CD4-positive, alpha-beta T cell treated with Interleukin-2 at 100 ng/mL for 4 hours (primary cell): ENCODE results near the gene SCPEP1.
"Not testable (repeated sequence)": the region's sequence is repeated elsewhere in the genome, so short reads cannot be mapped to it uniquely, and the experiment has no call there.

Experiments
- DNase-seq: peaks from one replicate; pipeline ENCODE4 v3.0.0-alpha.2; 2020; ENCODE audit warnings: low spot score

Gene SCPEP1, protein sequence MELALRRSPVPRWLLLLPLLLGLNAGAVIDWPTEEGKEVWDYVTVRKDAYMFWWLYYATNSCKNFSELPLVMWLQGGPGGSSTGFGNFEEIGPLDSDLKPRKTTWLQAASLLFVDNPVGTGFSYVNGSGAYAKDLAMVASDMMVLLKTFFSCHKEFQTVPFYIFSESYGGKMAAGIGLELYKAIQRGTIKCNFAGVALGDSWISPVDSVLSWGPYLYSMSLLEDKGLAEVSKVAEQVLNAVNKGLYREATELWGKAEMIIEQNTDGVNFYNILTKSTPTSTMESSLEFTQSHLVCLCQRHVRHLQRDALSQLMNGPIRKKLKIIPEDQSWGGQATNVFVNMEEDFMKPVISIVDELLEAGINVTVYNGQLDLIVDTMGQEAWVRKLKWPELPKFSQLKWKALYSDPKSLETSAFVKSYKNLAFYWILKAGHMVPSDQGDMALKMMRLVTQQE

DNA sequence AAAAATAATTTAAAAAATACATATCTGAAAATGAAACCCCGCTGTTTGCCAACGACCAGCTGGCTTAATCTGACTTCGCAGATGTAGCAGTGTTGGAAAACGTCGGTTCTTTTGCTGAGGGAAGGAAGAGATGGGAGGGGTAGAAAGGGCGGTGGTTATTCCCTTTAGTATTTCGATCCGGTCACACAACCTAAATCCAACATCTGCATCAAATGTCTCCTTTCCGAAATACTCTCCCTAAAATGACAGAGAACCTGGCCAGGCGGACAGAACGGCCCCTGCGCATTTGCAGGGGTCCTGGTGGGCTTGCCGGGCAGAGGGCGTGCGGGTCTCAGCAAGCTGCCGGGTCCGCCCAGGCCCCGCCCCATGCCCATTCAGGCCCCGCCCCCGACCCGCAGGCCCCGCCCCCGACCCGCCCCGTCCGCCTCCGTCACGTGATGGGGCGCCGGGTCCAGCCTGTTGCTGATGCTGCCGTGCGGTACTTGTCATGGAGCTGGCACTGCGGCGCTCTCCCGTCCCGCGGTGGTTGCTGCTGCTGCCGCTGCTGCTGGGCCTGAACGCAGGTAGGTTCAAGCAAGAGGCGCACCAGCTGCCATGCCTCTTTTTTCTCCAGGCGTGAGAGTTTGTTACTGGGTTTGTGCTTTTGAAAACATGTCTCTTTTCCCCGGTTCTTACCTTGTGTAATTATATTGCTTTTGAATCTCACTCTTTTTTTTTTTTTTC is at the start of gene SCPEP1:
Gene SCPEP1, plus strand, starts transcription at position 459 of the 723 bp plus-strand sequence. Its CDS starts 29 bp downstream, at position 488.
- peak; percentile 82 for DNase-seq

DNA sequence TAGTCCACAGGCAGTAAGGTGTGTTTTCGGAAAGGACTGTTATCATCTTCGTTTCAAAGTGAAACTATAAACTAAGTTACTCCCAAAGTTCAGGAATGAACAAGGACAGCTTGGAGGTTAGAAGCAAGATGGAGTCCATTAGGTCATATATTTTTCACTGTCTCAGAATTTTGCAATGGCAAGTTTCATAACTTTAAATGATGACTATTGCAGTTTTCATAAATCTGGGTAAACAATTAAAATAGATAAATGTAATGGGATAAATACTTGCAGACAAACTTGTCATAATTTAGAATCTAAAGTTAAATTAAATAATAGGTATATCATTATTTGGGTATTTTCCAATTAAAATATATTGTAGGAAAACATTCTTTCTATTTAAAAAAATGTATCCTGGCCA is 49.3 kb upstream of the SCPEP1 start:
- no peak for DNase-seq

DNA sequence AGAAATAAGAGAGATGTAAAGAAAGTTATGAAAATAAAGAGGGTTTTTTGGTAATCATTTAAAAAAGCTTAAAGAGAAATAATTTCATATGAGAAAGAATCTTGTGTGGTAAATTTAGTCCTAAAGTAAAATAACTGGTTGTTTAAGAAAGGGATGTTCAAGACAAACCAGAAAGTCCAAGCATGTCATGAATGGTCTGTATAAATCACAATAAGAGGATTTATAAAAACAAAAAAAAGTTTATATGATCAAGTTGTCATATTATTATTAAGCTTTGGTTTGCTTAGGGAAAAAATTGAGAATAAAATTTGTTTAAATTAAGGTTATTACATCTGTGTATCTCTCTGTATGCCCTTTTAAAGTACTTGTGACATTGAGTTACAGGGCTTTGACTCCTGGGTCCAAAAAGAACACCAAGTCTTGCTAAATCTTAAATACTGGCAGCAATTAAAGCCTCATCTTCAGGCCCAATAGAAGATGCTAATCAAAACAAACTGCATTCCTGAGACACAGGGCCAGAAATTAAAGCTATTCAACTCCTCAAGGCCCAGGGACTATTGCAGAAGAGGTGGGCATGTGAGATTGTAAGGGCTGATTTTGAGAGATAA is 48.5 kb upstream of the SCPEP1 start:
- DNase-seq: no peak

DNA sequence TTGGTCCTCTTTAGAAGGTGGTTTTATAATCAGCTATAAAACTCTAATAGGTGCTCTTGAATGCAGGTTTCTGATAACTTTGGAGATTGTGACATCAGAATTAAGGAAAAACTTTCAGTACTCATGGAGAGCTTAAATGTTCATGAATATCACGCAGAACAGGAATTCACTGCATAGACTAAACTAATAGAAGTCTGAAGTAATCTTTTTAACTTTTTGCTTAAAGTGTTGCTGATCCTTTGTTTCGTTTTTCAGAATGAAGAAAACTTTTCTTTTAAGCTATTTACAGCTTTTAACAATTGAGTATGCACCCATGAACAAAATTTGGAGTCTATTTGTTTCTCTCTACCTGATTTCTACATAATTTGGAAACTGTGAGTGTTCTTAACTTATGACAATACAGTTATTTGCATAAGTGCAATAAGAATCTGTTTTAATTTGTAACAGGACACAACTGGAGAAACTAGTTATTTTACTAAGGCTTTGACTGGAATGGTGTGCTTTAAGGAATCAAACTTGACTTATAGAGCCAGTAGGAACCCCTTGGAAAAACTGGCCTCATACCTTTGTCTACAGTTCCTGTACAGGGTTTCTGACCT is 47.1 kb upstream of the SCPEP1 start:
- DNase-seq: no peak

DNA sequence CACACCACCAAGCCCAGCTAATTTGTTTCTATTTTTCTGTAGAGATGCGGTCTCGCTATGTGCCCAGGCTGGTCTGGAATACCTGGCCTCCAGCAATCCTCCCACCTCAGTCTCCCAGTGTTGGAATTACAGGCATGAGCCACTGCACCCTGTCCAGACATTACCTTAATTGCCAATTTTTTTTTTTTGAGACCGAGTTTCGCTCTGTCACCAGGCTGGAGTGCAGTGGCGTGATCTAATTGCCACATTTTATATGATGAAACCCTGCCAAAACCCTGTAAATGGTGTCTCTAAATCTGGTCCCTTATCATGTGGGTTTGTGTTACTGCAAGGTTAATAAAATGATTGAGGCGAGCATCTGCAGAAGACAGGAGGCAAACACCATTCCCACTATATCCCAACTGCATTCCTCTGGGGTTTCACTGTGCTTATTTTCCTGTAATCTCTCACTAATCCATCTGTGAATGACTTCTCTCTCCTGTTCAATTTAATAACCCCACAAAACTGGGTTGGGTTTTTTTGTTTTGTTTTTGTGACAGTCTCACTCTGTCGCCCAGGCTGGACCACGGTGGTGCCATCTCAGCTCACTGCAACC is 44.7 kb upstream of the SCPEP1 start:
- DNase-seq: no peak

DNA sequence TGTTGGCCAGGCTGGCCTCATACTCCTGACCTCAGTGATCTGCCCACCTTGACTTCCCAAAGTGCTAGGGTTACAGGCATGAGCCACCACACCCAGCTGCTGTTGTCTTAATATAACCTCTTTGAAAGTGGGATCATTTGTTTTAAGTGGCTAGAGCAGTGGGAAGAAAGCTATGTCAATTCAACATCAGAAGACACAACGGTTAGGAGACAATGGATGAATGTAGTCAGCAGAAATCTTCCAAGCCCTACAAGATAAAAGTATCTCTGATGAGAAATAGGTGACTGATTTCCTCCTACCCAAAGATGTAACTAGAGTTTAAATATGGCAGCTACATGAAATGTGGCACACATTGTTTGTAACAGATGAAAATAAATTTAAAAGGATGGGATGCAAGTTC is 44.1 kb upstream of the SCPEP1 start:
- no peak for DNase-seq

DNA sequence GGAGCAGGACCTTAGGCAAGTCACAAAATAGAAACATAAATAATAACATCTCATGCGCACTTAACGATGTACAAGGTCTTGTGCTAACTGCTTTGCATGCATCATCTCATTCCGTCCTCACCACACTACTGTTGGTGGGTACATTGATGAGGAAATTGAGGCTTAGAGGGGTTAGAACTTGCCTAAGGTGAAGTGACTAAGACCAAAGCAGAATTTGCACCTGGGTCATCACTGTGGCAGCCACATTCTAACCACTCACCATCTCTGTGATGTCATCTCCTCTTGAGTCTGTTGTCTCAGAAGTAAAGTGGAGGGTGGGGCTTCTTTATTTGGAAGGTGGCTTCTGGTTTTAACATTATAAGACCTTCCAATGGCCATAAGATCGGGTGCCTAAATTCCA is 43.7 kb upstream of the SCPEP1 start:
- DNase-seq: no peak

DNA sequence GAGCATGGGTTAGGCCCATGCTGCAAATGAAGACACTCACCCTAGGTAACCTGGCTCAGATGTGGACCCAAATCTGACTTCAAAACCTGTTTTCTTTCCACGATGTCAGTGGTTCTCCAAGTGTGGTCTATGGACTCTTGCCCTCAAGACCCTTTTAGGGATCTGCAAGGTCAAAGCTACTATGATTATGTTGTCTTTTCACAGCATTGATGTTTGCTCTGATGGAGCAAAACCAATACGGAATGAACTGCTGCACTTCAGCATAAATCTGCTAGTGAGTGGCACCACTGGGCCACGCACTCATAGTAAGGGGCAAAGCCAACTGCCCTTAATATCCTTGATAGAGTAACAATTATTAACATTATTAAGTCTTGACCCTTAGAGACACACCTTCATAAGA is 42.5 kb upstream of the SCPEP1 start:
- DNase-seq: no peak

DNA sequence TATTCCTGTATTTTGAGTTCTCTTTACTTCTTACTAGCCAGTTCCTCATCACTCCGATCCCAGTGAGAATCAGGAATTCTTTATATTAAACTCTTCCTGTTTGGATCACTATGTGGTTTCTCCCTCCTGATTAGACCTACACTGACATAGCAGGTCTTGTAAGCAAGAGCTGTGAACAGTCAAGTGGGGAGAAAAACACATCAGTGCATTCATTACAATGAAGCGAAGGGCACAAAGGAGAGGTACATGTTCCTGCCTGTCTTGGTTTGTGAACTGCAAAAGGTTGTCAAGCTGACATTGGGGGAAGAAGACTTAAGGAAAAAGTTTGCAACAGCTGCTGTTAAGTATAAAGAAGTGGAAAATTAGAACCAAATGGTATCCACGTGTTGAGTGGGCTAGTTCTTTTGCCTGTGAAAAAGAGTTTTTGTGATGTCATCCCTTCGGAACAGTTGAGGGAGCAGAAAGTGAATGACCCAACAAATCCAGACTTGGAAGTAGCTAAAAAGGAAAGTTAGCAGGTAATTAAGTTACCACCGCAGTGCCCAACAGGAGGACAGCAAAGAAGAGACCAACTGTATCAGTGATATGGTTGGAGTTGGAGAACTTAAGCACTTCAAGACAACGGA is 41.1 kb upstream of the SCPEP1 start:
- no peak for DNase-seq

DNA sequence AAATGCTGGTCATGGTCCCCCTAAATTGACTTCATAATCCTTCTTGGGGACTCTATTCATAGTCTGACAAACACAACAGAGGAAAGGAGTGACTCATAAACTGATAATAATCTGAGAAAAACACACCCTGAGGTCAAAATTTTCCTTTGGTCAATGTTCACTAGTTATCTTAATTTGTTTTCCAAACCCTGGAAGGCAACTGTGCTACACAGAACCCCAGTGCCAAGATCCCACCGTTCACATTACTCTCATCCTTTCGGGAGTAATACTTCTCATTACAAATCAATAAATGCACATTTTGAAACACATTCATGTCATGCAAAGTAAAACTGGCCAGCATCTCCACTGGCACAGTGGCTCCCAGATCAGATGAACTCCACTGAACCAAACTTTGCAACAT is 40.2 kb upstream of the SCPEP1 start:
- no peak for DNase-seq

DNA sequence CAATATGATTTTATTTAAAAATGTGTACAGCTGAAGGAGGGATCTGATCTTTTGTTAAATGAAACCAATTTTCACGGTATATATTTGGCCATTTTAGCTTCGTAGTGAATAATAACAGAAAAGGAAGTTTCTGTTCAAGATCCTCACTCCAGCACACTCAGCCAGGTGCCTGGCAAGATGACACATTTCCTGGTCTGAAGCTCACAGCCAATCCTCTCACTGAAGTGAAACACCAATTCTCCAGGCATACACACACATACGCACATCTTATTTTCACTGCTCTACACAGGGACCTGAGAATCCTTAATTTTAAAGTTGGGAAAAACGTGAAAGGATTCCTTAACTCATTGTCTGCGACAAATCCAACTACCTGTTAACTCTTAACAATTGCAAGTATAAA is 39.7 kb upstream of the SCPEP1 start:
- not testable (repeated sequence) for DNase-seq

DNA sequence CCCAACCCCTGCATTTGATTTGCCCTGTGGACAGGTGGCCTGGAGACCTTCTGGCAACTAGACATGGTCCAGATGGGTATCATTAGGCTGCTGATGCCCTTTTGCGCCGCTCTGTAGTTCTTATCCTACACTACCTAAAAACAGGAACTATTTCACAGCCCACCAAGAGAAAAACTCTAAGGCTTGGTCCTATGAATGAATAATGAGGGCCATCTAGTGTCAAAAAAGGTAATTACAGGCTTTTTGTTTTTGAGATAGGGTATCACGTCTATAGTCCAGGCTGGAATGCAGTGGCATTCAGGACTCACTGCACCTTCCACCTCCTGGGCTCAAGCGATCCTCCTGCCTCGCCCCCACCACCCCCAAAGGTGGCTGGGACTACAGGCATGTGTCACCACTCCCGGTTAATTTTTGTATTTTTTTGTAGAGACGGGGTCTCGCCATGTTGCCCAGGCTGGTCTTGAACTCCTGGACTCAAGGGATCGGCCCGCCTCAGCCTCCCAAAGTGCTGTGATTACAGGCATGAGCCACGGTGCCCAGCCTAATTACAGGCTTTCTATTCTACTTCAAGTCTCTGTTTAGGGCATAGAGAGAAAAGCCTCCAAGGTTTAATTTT is 38.0 kb upstream of the SCPEP1 start:
- DNase-seq: peak; percentile 71

DNA sequence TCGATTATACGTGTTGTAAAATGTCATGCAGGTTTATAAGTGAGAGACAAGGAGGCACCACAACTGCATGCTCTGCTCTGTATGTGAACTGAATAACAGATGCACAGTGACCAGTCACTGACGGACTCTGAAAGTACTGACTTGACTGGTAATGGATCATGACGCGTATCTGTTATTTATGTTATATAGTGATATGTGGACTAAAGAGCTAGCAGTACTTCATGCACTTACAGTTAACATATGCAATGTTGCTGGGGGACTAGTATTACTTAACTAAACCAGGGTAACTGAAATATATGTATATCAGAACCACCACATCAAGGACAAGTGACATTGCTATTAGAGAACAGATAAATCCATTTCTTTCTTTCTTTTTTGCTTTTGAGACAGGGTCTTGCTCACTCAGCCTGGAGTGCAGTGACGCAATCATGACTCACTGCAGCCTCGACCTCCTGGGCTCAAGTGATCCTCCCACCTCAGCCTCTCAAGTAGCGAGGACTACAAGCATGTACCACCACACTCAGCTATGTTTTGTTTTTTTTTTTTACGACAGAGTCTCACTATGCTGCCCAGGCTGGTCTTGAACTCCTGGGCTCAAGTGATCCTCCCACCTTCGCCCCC is 34.3 kb upstream of the SCPEP1 start:
- DNase-seq: no peak

DNA sequence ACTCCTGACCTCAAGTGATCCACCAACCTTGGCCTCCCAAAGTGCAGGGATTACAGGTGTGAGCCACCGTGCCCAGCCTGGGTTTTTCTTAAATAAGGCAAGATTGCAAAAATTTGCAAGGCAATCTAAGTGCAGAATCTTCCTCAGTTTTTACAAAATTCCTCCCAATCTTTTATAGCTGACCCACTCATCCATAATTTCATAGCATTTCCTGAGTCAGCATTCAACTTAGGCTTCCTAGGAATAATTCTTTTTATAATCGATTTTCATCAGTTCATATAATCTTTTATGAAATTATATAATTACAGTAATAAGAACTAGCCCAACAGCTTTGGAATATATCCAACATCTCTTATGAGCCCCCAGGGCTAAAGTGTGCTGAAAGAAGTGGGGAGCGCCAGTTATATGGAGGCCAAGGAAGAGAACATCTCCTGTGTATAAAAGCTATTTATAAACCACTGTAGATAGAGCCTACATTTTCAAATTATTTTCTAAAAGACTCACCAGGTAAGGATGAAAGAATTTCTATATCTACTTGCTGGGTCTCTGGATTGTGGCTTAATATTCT is 31.9 kb upstream of the SCPEP1 start:
- no peak for DNase-seq

DNA sequence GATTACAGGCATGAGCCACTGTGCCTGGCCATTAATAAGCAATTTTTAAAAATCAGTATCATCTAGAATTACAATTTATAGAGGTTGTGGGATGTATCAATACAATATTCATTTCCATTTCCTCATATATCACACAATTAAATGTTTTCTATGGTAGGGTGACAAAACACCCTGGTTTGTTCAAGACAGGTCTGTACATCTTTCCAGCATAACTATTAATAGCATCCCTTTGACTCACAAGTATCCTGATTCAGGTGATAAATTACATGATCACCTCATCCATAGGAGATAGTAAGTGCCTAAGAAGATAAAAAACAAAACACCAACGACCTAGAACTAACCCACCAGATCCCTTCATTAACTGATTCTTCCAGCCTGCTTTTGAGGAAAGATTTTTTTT is 30.2 kb upstream of the SCPEP1 start:
- no peak for DNase-seq

DNA sequence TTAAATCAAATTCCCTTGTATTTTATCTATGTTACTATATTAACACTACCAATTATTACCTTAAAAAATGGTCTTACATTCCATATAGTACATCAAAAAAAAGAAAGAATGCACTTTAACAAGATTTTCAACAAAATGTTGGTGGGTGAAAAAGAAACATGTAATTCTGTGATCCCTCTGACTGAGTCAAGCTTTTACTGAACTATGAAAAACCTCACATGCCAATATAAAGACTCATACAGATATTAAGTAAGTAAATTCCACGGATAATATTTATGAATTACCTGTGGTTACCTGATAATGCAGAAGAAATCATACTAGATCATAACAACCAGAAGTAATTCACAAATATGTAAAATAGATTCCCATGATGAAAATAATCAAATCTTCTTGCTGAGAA is 29.4 kb upstream of the SCPEP1 start:
- DNase-seq: no peak

DNA sequence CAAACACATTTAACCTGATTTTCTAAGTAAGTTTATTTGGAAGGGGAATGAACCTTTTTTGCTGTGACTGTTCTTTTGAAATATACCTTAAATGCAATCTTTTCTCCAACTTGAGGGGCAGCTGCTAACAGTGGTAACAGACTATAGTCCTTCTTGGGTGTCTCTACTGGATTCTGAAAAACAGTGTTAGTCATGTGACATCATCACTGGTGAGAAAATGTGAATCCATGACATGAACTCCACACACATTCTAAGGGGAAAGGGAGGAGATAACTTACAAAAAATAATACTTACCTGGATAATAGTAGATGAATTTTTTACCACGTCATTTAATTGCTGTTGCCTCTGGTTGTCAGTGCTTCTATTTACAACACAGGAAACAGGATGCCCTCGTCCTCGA is 28.3 kb upstream of the SCPEP1 start:
- DNase-seq: no peak

DNA sequence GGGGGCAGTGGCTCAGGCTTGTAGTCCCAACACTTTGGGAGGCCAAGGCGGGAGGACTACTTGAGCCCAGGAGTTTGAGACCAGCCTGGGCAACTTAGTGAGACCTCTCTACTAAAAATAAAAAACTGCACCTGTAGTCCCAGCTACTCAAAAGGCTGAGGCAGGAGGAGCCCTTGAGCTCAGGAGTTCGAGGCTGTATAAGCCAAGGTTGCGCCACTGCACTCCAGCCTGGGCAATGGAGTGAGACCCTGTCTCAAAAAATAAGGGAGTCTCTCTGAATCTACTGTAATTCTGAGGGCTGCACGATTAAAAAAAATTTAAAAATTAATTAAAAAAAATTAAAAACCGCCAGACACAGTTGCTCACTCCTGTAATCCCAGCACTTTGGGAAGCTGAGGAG is 20.9 kb upstream of the SCPEP1 start:
- no peak for DNase-seq

DNA sequence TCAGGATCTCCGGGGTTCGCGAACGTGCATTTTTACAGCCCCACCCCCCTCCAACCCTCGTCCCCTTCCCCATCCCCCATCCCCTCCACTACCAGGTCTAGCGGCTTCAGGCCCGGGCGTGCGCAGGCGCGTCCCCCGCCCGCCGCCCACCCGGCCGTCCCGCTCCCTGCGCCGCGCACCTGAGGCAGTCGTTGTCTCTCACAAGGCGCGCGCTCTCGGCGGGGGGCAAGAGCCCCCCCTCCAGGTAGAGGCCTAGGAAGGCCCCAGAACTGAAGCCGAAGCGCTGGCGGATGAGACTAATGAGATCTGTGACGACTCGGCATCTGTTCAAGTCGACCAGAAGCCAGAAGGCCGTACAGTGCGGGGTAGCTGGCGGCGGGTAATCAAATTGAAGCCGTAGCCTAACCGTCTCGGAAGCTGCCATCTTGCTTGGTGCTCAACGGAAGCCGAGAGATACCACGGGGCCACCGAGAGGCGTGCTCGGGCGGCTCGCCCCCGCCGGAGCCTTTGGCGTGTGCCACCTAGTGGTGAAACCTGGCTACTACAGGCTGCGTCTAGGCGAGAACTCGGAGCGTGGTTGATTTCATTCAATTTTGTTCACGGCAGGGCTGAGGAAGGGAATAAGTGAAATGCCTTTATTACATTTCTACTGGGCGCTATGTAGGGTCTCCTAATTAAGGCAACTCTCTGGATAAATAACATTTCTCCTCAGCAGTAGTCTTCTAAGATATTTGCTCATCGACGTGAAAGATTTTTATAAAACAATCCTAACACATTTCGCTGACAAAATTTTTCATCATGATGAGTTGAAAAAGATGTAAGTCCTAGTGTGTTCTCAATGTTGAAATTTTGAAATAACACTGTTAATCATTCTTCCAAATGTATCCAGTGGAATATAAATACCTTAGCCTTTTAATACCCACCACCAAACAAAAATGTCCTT is 17.1 kb upstream of the SCPEP1 start, which contains the start of gene COIL:
Gene COIL, minus strand, starts transcription at position 455 of the 943 bp plus-strand sequence. Its CDS starts 31 bp downstream, at position 424.
- DNase-seq: peak; percentile 94
